Activated gamma-delta T cell (primary cell): ENCODE results near the gene FOXL3.

Experiments used
- DNase-seq: peaks from one replicate; lab custom pipeline; 2025; lab: John Stamatoyannopoulos, UW

The FOXL3 gene

DNA sequence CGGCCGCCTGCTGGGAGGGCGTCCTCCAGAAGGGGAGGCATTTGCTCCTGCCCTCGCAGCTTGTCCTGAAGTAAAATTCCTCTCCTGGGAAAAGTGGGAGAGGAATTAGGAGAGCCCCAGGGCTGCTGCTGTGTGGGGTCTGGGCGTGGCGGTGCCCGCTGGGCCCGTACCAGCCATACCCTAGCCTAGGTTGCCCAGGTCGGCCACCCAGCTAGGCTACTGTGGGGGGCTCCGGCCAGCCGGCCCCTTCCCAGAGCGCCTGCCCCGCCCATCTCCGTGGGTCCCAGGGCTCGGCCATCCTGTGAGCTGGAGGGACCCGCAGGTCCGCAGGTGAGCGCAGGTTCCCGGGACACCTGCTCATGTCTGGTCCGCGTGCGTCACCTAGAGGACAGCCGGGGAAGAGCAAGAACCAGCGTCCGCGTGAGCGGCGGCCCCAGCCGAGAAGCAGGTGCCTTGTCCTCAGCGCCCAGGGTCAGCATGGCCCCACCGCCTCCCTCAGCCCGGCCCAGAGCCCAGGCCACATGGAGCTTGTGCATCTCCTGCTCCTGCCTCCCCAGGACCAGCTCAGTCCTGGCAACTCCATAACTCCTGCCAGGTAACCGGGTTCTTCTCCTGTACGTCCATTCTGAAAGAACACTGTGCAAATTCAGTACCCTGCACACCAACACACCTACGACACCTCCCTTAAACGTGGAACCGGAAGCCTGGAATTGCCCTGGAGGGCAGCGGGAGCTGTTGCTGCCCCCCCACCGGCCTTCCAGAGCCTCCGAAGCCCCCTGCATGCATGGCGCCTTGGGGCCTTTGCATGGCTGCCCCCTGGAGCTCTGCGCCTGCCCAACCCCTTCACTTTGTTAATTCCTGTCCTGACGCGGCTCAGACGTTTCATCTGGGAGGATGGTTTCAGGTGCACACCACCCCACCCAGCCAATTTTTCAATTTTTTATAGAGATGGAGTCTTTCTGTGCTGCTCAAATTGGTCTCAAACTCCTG, 22.8 kb upstream of the FOXL3 start:
- no peak for DNase-seq

DNA sequence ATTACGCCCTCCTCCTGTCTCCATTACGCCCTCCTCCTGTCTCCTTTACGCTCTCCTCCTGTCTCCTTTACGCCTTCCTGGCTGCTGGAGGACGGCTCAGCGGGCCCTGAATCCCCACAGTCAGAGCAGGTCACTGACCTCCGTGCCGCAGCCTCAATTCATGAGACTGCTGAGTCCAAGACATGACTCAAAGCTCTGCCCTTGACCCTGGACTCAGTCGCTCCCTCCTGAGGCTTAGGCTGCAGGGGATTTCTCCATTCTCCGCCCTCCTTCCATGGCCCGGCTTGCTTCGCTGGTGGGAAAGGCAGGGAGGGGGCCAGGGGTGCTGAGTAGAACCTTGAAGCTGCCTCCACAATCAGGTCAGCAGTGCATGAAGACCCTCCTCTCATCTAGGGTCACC, 21.0 kb upstream of the FOXL3 start:
- DNase-seq, result no peak

DNA sequence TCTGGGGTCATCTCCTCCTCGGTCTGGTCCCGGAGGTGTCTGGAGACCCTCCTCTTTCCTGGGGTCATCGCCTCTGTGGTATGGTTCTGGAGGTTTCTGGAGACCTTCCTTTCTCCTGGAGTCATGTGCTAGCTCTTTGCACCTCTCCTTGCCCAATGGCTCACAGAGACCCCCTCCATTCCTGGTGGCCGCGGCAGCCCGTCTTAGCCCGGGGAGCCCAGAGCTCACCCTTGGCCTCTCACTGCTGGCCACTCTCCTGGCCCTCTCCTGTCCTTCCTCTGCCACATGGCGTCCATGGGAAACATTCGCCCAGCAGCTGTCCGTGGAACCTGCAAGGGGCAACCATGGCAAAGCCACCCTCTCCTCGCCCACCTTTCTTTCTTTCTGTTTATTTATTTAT, 20.2 kb upstream of the FOXL3 start:
- no peak for DNase-seq

DNA sequence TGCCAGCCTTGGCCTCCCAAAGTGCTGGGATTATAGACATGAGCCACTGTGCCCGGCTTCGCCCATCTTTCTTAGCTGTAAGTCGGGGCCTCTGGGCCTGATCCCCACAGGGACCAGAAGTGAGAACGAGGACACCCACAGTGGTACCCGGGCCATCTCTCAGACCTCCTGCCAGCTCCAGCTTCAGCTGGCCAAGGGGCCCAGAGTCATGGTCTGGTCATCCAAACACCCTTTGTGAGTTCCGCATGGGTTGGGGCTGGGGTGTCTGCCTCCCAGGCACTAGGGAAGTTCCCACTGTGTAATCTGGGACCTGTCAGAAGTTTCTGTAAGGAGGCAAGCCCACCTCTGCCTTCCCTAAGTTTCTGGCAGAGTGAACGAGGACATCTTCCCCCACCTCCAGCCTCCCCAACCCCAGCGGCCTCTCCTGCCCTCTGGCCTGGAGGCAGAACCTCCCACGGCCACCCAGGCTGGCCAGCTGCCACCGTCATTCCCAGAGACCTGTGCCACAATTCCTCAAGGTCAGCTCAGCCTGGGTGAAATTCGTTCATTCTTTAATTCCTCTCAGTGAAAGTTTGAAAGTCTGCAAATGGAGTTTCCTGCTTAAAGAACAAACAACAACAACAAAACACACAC, 19.5 kb upstream of the FOXL3 start:
- DNase-seq, result no peak

DNA sequence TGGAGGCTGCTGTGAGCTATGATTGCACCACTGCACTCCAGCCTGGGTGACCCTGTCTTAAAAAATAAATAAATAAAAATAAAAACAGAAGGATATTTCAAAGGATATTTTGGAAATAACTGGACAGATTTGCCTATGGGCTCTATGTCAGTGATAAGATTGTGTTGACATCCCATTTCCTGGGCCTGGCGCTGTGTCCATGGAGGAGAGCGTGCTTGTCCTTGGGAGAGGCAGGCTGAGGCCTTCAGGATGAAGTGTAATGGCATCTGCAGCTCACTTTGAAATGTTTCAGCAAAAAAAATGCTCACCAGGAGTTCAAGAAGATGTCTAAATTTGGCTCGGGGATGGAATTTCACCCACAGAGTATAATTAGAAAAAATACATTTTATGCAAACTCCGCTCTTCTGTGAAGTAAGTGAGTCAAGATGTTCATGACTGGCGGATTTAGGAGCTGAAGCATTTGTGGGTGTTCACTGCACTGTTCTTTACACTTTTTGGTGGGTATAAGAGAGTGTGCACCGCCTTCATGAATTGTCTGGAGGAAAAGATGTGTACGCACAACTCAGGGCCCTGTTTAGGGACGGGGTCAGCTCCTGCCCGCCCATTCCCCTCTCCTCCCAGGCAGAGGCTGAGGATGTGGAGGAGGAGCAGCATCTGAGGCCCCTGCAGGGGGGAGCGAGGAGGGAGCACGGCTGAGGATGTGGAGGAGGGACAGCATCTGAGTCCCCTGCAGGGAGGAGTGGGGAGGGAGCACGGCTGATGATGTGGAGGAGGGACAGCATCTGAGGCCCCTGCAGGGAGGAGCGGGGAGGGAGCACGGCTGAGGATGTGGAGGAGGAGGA, 18.5 kb upstream of the FOXL3 start:
- no peak for DNase-seq

DNA sequence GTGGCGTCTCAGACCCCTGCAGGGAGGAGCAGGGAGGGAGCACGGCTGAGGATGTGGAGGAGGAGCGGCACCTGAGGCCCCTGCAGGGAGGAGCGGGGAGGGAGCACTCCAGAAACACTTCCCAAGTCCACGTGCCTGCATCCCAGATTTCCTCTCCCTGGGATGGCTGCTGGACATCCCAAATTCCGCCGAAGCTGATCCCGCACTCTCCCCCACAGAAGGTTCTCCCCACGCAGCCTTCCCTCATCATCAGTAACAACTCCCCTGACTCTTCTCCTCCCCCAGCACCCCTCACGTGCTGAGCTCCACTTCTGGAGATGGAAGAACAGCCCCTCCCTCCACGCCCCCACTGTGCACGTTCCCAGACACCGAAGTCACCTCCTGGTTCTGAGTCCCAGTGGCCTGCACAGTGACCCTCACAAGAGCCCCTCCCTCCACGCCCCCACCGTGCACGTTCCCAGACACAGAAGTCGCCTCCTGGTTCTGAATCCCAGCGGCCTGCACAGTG, 17.8 kb upstream of the FOXL3 start:
- no peak for DNase-seq

DNA sequence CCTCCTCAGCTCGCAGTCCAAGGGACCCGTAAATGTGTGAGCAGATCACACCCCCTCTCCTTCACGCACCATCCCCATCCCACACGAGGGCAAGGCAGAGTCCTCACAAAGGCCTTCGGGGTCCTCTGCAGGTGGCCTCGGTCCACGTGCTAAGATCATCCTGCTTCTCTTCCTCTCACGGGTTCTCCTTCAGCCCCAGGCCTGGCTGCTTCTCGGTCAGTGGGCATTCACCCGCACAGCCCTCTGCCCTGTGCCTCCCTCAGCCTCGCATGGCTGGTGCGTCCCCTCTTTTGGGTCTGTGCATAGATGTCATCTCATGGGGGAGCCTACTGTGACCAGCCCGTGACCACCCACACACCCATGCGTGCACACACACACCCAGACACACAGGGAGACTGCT, 17.3 kb upstream of the FOXL3 start:
- no peak for DNase-seq

DNA sequence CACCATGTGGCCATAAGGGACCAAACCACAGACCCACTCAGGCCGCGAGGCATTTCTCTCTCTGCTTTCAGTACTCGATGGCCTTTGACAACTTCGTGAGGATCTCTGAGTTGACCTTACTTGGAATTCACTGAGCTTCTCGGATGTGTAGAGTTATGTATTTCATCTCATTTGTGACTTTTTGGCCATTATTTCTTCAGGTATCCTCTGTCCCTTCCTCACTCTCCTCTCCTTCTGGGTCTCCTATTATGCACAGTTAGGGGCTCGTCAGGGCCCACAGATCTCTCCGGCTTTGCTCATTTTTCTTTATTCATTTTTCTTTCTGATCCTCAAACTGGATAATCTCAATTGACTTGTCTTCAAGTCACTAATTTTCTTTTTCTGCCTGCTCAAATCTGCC, 16.6 kb upstream of the FOXL3 start:
- DNase-seq, result no peak

DNA sequence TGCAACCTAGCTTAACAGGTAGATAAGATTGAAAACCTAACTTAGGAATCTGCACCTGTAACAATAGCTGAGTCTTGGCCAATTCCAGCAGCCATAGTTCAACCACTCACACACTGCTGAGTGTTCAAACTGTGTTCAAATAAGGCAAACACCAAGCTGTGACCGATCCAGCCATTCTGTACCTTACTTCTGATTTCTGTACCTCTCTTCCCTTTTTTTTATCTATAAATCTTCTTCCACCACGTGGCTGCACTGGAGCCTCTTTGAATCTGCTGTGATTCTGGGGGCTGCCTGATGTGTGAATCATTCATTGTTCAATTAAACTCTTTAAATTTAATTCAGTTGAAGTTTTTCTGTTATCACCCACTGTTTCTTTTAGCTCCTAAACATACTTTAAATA, 15.7 kb upstream of the FOXL3 start:
- DNase-seq, result no peak

DNA sequence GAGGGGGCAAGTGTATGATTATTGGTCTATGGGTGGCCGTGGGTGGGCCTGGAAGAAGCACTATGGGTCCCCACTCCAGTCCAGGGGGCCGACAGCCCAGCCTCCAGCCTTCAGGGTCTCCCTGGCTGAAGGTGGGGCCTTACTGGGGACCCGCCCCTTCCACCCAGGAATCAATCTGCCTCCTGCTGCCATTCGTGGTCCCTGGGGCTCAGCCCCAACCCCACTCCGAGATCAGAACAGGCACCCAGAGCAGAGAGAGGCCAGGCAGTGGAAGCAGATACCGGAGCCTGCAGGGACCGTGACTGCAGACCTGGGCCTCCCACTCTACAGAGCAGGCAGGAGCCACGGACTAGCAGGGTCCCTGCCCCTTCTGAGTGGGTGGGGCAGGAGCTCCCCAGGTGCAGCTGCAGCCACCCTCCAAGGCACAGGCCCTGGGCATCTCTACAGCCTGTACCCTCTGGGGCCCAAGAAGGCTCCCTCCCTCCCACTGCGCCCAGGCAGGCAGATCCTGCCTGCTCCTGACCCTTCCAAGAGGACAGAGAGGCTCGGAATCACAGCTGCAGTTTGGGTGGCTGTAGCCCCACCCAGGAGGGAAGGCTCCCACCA, 13.6 kb upstream of the FOXL3 start:
- no peak for DNase-seq

DNA sequence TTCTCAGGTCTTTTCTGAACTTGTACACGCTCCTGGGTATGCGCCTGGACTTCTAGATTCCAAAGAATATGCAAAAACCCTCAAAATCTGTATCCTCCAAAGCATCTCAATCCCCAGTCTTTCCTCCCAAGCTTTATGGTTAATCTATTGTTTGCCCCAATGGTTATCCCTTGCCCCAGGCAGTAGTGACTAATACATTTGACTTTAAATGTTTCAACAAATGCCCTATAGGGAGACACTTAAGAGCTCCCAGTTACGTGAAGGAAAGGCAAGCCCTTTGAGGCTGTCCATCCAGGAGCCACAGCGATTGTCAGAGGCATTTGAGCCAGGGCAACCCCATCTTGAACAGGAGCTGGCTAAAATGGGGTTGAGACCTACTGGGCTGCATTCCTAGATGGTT, 12.7 kb upstream of the FOXL3 start:
- no peak for DNase-seq

DNA sequence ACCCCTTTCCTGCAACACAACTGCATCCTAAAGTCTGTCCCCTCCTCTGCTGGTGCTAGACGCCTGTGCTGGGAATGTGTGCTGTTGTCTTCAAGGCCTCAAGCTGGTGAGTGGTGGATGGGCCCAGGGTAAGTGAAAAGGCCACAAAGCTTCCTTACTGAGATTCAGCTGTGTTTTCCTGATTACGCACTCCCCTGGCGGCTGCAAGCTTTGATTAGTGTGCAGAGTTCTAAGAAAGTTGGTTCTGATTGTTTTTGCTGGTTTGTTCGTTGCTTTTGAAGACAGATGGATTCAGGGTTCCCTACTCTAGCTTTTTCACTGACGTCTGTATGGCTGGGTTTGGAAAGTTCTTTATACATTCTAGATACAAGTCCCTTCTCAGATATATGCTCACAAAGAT, 11.9 kb upstream of the FOXL3 start:
- DNase-seq, result no peak

DNA sequence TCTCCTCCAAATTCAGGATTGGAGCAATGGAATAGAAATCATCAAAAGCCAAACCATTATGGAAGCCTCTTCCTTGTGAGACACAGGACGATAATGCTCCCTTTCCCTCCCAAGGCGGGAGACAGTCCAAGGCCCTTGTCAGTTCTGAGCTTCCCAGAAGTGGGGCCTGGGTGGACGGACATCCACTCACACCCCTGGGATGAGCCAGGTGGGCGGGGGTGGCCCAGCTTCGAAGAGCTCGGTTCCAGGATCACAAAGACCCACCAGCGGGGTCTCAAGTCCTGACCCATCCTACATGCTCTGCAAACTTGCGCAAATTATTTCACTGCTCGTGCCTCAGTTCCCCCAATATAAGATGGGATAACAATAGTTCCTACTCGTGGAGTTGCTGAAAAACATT, 10.1 kb upstream of the FOXL3 start:
- DNase-seq, result no peak

DNA sequence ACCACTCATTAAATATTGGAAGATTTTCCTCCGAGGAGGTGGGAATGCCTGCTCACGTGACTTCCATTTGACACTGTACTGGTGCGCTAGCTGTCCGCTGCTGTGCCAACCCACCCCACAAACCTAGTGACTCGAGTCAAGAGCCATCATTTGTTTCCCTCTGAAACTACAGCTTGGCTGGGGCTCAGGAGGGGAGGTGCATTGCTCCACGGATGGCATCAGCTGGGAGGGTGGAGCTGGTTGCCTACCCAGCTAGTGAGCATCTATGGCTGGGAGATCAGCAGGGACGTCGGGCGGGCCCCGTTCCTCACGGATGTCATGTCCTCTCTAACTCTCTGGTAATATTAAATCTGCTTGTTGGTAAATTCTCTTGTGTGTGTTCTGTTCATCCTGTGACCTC, 9.5 kb upstream of the FOXL3 start:
- no peak for DNase-seq

DNA sequence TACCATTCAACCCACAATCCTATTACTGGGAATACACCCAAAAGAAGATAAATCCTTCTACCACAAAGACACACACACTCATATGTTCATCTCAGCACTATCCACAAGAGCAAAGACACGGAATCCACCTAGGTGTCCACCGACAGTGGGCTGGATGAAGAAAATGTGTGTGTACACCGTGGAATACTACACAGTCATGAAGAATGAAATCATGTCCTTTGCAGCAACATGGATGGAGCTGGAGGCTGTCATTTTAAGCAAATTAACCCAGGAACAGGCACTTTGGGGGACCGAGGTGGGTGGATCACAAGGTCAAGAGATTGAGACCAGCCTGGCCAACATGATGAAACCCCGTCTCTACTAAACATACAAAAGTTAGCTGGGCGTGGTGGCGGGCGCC, 8.3 kb upstream of the FOXL3 start:
- DNase-seq, result no peak

DNA sequence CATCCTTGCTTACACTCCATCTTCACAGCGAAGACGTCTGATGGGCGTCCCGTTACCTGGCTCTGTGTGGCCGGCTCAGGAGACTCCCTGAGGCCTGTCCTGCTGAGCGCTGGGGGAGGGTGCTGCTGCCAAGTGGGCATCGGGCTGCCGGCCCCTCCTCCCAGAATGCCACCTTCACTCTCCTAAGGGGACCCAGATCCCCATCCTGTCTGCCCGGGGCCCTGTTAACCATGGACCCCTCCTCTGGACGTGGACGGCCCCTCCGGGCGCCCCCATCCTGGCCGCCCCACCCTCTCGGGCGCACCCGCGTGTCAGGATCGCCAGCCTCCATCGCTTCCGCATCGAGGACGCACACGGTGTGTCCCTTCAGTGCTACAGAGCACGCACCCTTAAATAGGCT, 7.3 kb upstream of the FOXL3 start:
- DNase-seq, result no peak

DNA sequence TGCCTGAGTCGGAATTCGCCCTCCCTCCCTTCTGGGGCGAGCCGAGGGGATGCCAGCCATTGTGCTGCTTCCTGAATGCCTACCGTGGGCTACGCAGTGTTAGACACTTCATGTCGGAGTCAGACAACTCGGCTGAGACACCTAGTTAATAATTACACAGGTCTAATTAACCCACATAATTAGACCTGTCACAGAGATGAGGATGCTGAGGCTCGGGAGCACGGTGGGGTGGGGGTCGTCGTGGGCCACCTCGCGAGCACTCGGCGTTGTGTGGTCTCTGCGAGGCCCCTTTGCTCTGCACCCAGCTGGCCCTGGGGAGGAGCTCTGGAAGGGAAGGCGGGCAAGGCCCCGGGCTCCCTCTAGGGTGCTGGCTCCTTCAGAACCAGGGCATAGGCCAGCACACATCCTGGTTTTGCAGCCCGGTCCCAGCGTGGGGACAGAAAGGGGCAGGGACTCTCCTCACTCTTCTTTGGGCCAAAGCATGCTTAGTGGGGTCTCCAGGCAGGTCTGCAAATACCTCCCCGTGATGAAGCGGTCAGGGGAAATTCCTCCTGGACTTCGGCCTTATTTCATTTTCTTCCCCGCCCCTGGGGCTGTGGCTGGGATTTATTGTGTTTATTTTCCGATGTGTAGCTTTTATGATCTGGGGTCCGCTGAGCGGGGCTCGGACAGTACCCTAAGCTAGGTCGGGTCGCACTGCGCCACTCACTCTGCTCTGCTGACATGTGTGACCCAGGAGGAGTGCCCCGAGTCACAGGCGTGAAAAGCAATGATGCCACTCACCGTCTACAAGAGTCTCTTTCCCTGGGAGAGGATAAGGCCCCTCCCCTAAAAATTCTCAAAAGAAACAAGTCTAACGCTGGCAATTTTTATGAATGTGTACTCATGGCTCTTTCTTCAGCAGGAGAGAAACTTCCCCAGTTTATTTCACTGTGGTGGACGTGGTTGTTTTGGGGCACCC, 4.9 kb upstream of the FOXL3 start:
- no peak for DNase-seq

DNA sequence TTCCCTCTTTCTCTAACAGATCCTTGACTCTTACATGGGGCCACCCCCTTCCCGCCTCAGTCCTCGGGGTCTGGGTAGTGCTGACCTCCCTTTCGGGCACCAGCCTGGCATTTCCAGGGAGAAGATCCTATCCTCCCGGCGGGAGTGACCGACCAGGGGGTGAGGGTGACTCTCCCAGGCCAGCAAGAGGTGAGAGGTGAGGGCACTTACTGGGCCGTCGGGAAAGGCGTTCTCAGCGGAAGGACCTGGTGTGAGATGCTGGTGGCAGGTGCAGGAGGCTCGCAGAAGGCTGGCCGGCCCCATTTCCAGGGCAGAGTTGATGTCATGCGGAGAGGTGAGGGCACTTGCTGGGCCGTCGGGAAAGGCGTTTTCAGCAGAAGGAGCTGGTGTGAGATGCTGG, 4.2 kb upstream of the FOXL3 start:
- DNase-seq, result no peak

DNA sequence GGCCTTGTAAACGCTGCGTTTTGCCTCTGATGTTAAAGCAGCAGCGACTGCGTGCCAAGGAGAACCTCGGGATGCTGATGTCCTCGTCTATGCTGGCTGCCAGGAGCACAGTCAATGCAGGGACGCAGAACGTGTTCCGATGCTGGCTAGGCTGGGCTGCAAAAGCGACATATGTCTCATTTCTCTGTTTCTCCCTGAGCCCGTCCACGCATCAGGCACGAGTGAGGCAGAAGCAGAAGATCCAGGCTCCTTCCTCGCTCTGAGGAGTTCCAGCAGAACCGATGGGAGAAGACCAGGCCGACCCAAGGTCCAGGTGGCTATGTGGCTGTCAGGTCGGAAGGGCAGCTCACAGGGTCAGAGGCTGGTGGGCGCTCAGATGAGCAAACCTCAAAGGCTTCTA, 3.7 kb upstream of the FOXL3 start:
- DNase-seq, result no peak

DNA sequence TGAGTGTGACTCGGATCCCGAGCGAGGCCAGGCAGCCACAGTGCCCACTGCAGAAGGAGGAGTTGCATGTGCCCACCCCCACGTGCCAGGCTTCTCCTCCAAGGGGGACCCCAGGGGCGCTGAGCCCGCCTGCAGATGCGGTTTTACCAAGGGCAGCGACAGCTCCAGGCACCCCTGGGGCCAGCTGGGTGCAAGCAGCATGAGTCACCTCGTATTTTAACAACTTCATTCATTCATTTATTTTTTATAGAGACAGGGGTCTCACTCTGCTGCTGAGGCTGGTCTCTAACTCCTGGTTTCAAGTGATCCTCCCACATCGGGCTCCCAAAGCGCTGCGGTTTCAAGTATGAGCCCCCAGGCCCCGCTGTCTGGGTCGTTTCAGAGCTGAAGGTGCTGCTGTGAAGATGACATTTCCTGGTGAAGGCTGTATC, 1.3 kb upstream of the FOXL3 start:
- no peak for DNase-seq
